KOPT-K1 (cell line): ENCODE data around the gene GOLIM4.
"Not testable (repeated sequence)": the region's sequence is repeated elsewhere in the genome, so short reads cannot be mapped to it uniquely, and the experiment has no call there.

Experiments
- H3K27ac ChIP-seq: fragments of 200-600 bp; sonication (generic); 2 replicates; pipeline ENCODE4 v1.5.1; 2016; ENCODE audit warnings: antibody characterized with exemption, mild to moderate bottlenecking, low read depth, low read length; ENCODE audit not compliant: poor library complexity, severe bottlenecking
- H3K36me3 ChIP-seq: fragments of 200-600 bp; sonication (generic); 2 replicates; pipeline ENCODE4 v1.5.1; 2017; ENCODE audit warnings: antibody characterized with exemption, mild to moderate bottlenecking, low read length, moderate library complexity; ENCODE audit not compliant: insufficient read depth
- H3K9me3 ChIP-seq: fragments of 200-600 bp; sonication (generic); 2 replicates; pipeline ENCODE4 v1.5.1; 2017; ENCODE audit warnings: antibody characterized with exemption, low read length, mild to moderate bottlenecking; ENCODE audit not compliant: insufficient read depth, poor library complexity, severe bottlenecking

The GOLIM4 gene

DNA sequence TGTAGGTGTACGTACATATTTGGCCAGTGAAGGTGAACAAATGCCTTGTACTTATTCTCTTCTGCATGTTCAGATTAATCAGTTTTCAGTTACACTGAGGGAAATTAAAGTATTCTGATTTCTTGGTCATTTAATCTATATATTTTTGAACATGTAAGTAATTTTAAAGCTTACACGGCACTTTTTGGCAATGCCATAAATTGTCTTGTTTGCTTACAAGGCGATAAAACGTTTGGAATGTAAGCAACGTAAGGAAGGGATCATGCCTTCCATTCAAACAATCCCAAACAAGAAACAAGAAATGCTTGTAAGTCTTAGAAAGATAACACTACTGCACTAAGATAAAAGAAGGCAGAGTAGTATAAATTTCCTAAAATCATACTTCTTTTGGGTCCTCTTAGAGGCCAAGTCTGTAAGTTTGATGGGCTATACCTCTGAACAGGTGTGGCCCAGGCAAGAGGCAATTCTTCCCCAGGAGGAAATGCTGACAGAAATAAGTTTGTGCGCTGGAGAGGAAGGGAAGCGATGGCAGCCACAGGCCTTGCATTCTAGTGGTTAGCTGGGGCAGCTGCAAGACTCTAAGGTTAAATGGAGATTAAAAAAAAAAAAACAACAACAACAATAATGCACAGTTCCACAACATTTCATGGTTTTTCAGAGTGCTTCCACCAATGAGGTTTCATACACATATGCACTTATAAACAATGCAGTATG is 73.8 kb downstream of the GOLIM4 start:
- H3K27ac ChIP-seq = no peak overlapping the region
- H3K36me3 ChIP-seq = no peaks in the 10 kb centered on the region

DNA sequence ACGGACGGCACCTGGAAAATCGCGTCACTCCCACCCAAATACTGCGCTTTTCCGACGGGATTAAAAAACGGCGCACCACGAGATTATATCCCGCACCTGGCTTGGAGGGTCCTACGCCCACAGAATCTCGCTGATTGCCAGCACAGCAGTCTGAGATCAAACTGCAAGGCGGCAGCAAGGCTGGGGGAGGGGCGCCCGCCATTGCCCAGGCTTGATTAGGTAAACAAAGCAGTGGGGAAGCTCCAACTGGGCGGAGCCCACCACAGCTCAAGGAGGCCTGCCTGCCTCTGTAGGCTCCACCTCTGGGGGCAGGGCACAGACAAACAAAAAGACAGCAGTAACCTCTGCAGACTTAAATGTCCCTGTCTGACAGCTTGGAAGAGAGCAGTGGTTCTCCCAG is 84.4 kb downstream of the GOLIM4 start:
- H3K36me3 ChIP-seq, H3K27ac ChIP-seq, H3K9me3 ChIP-seq: not testable (repeated sequence)

More for the DNA sequence above, 73.8 kb downstream of the GOLIM4 start:
- H3K9me3 ChIP-seq = no peaks in the 10 kb centered on the region

DNA sequence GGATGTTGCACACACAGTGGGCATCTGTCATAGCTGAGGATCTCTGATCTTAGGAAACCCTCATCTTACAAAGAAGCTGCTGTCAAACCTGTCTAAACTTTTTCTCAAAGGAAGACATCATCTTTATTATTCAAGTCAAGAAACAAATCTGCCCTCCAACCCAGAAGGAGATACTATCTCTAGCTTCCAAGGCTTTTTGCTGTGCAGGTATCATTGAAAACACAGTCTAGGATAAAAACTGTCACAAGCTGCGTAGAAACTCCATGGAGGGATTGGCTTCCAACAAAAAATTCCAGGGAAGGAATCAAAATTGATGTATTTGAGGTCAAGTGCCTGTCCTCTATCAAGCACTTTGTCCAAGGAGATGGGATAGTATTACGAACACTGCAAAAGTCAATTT is 89.1 kb downstream of the GOLIM4 start:
- Histone ChIP-seq H3K36me3 (no peaks in the 10 kb centered on the region), H3K9me3 (no peaks in the 10 kb centered on the region), H3K27ac (no peak overlapping the region)

DNA sequence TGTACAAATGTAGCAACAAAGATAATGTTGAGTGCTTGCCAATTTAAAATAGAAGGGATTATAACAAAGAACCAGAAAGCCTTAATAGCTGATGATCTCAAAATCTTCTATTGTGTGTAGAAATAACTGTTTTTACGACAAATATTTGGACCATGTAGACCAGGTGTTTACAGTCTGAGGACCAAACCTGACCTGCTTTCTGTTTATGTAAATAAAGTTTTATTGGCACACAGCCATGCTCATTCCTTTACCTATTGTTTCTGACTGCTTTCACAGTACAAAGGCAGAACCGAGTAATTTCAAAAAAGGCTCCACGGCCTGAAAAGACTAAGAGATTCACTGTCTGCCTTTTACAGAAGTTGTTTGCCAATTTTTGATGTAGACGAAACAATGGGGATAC is 91.8 kb downstream of the GOLIM4 start:
- H3K36me3 ChIP-seq = no peaks in the 10 kb centered on the region
- no peak overlapping the region for H3K27ac ChIP-seq
- no peaks in the 10 kb centered on the region for H3K9me3 ChIP-seq

DNA sequence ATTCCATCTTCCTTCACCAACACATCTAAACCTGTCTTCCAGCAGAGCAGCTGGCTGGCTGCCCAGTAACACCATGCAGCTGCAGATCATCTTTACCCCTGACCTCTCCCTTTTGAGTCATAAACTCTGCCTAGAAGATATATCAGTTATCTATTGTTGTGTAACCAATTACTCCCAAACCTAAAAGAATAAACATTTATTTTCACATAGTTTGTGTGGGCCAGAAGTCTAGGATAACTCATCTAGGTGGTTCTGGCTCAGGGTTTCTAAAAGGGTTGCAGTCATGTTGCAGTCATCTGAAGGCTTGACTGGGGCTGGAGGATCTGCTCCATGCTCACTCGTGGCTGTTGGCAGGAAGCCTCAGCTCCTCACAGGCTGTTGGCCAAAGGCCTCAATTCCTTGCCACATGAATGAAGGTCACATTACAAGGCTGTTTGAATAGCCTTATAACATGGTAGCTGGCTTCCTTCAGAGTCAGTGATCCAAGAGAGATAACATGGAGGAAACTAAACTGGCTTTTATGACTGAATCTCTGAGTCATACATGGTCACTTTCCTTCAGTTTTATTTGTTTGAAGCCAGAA is 92.8 kb downstream of the GOLIM4 start:
- H3K27ac ChIP-seq = no peak overlapping the region
- H3K9me3 ChIP-seq = no peaks in the 10 kb centered on the region
- H3K36me3 ChIP-seq = no peaks in the 10 kb centered on the region

DNA sequence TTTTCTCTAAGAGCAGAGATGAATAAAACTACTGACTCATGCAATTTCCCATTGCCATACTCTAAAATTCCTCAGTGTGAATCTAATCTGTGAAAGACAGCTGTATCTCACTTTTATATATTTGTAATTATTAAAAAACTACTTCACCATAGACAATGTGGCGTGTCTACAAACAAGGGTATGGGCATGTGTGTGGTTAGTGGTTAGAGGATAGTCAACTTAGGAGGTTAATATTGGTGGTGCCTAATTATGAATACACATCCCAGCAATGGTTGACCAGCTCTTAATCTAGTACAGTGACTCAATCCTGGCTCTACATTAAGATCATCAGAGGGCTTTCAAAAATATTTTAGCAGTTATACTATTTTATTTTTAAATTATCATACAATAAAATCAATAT is 94.5 kb downstream of the GOLIM4 start:
- Histone ChIP-seq H3K27ac (no peak overlapping the region), H3K36me3 (no peaks in the 10 kb centered on the region), H3K9me3 (no peaks in the 10 kb centered on the region)

DNA sequence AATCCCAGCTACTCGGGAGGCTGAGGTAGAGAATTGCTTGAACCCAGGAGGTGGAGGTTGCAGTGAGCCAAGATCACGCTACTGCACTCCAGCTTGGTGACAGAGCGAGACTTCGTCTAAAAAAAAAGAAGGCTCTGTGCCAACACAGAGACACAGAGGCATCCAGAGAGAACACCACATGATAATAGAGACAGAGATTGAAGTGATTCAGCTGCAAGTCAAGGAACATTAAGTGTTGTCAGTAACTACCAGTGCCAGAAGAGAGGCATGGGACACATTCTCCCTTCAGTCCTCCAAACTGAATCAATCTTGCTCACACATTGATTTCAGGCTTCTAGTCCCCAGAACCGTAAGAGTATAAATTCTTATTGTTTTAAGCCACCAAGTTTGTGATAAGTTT is 97.5 kb downstream of the GOLIM4 start:
- H3K9me3 ChIP-seq = no peaks in the 10 kb centered on the region
- H3K36me3 ChIP-seq = no peaks in the 10 kb centered on the region
- H3K27ac ChIP-seq = no peak overlapping the region

DNA sequence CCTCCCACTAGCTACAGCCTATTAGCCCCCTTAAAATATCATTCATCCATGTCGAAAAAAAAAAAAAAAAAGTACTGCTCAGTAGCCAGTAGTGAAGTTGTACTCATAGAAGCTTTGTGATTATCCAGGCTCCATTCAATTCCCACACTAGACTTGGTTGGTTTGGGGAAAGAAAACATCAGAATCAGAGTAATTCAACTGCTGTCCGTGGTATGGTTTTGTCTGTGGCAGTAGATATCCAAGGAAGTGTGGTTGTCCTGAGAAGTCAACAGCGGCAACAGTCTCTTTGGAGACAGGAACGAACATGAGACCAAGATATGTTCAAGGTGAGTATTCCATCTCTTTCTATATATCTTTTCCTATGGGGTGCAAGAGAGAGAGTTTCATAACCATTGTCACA is 99.2 kb downstream of the GOLIM4 start:
- no peaks in the 10 kb centered on the region for H3K36me3 ChIP-seq
- H3K9me3 ChIP-seq = no peaks in the 10 kb centered on the region
- no peak overlapping the region for H3K27ac ChIP-seq

DNA sequence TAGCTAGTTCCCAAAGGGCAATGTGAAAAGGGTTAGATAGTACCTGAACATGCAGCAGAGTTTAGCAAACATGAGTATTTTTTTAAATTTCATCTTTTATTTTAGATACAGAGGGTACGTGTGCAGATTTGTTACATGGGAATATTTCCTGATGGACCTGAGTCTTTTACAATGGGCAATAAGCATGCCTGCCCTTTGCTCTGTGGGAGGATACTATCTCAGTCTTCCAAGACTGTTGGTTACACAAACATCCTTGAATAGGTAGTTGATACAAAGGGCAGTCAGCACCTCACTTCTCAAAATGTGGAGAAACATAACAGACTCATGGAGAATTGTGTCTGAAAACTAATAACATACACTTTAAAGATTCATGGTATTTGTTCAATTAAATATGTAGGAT is 103.3 kb downstream of the GOLIM4 start:
- H3K36me3 ChIP-seq = no peaks in the 10 kb centered on the region
- H3K9me3 ChIP-seq = no peaks in the 10 kb centered on the region
- H3K27ac ChIP-seq = no peak overlapping the region

DNA sequence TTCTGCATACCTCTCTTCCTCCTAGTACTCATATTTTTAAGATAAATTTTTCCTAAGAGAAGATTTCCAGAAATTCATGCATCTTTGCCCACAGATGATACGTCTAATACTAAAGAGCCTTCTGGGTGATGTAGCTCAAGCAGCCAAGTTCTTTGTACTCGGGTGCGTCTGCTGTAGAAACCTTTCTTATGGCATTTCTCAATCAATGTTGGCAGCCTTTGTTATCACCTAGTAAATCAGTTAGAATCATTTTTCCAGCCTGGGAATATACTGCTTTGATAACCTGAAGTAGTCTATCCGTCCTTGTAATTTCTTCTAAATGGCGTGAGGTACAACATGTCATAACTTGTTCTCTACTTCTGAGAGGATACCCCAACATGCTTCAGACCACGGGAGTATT is 104.5 kb downstream of the GOLIM4 start:
- H3K9me3 ChIP-seq = no peaks in the 10 kb centered on the region
- H3K36me3 ChIP-seq = no peaks in the 10 kb centered on the region
- H3K27ac ChIP-seq = no peak overlapping the region

DNA sequence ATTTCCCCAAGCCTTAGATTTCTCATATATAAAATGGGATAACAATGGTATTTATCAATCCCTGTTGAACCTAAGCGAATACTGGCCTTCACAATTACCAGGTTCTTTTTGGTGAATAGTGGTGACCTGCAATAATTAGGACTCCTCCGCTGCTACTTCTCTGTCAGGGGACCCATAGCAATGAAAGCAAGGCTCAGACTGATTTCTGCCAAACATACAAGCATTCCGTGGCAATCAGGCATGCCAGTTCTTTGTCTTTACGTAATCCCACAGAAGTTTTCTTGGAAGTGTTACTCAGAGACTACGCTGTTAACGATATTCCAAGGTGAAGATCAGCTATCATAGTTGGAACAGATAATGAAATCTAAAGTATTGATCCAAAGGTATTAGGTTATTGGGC is 105.7 kb downstream of the GOLIM4 start:
- H3K36me3 ChIP-seq = no peaks in the 10 kb centered on the region
- H3K9me3 ChIP-seq = no peaks in the 10 kb centered on the region
- no peak overlapping the region for H3K27ac ChIP-seq

DNA sequence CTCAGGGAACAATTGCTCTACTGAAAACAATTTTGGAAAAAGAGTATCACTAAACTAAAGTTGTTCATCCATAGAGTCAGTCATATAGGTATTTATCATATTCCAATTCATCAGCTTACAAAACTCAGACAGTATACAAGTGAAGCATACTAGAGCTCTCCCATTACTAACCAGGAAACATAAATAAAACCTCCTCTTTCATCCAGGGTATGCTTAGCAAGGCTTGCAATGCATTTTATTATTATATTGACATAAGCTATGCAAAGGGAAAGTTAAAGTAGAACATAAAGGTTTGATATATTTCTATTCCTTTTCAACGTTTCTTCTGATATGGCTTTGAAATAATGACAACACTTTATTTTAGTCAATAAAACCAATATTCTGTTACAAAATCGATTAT is 106.7 kb downstream of the GOLIM4 start:
- Histone ChIP-seq H3K27ac (no peak overlapping the region), H3K36me3 (no peaks in the 10 kb centered on the region), H3K9me3 (no peaks in the 10 kb centered on the region)

DNA sequence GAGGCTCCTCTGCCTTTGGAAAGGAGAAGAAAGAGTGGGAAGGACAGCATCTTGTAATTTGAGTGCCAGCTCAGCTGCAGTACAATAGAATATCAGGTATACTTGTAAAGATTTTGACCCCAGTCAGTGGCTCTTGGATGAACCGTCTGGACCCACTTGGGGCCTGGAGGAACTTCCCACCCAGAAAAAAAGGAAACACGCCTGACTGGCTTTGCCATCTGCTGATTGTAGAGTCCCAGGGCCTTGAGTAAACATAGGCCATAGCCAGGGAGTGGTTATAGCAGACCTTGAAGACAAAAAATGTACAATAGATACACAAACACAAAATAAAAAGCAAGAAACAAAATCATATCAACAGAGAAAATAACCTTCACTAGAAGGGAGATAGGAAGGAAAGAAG is 112.1 kb downstream of the GOLIM4 start:
- H3K27ac ChIP-seq = no peak overlapping the region
- H3K36me3 ChIP-seq = no peaks in the 10 kb centered on the region
- H3K9me3 ChIP-seq = no peaks in the 10 kb centered on the region

DNA sequence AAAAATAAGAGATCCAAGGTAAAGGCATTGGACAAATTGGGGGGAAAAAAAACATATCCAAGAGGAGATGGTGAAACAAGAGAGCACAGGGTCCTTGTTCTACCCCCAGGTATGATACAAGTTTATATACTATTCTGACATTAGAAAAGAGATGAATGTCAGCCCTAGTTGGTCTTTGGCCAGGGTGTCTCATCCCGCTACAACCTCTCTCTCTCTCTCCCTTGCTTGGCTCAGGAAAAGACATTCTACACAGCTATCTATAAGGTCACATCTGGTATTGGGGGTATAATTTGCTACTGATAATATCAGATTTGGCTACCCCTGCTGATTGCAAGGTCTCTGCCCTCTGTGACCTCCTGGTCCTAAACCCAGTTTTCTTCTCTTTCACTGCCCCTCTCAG is 117.2 kb downstream of the GOLIM4 start:
- Histone ChIP-seq H3K36me3 (no peaks in the 10 kb centered on the region), H3K27ac (no peak overlapping the region), H3K9me3 (no peaks in the 10 kb centered on the region)

DNA sequence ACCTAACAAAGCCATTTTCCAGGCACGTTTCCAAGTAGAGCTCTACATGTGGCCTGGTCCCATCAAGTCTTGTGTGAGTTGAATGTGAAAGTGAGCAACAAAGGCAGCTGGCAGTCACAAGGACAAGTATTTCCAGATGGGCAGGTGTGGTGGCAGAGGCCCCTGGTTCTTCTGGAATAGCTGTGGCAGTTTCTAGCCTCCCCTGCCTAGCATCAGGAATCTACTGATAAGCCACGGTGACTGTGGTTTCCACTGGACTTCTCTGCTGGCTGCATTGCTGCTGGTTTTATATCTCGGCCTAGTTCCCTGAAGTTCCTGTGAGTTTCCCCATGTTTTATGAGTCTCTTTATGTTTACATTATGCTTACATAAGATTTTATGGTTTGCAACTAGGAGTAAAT is 117.7 kb downstream of the GOLIM4 start:
- H3K27ac ChIP-seq = no peak overlapping the region
- H3K36me3 ChIP-seq = no peaks in the 10 kb centered on the region

More for the DNA sequence above, 117.7 kb downstream of the GOLIM4 start:
- H3K9me3 ChIP-seq = no peaks in the 10 kb centered on the region
